Loucy (cell line): ENCODE results near the gene ZCCHC3.

Experiments used
- H2AFZ ChIP-seq: fragments of 200-600 bp; sonication (generic); 2 replicates; pipeline ENCODE4 v1.6.0; 2016; ENCODE audit warnings: antibody characterized with exemption, mild to moderate bottlenecking, low read length, moderate library complexity
- H3F3A ChIP-seq: fragments of 200-600 bp; 2 replicates; pipeline ENCODE4 v1.6.0; 2016; ENCODE audit warnings: antibody characterized with exemption, low read depth, mild to moderate bottlenecking
- H3K27me3 ChIP-seq: fragments of 200-600 bp; sonication (generic); 2 replicates; pipeline ENCODE4 v1.6.1; 2014; ENCODE audit warnings: low read length, mild to moderate bottlenecking; ENCODE audit not compliant: insufficient read depth, poor library complexity, severe bottlenecking
- H3K36me3 ChIP-seq: fragments of 200-600 bp; sonication (generic); 2 replicates; pipeline ENCODE4 v1.6.1; 2016; ENCODE audit warnings: low read length; ENCODE audit not compliant: insufficient read depth
- H3K4me1 ChIP-seq: fragments of 200-600 bp; sonication (generic); 2 replicates; pipeline ENCODE4 v1.5.1; 2014; ENCODE audit warnings: low read length, mild to moderate bottlenecking; ENCODE audit not compliant: insufficient read depth, poor library complexity, severe bottlenecking
- H3K4me2 ChIP-seq: fragments of 200-600 bp; sonication (generic); 2 replicates; pipeline ENCODE4 v1.6.0; 2014; ENCODE audit warnings: antibody characterized with exemption, low read length, low read depth, mild to moderate bottlenecking; ENCODE audit not compliant: poor library complexity, severe bottlenecking
- H3K4me3 ChIP-seq: fragments of 200-600 bp; sonication (generic); 2 replicates; pipeline ENCODE4 v1.5.1; 2014; ENCODE audit warnings: low read length, mild to moderate bottlenecking, mixed read lengths; ENCODE audit not compliant: poor library complexity, severe bottlenecking
- H3K79me2 ChIP-seq: fragments of 200-600 bp; sonication (generic); 2 replicates; pipeline ENCODE4 v1.6.1; 2014; ENCODE audit warnings: low read length; ENCODE audit not compliant: insufficient read depth
- H3K9ac ChIP-seq: fragments of 200-600 bp; sonication (generic); 2 replicates; pipeline ENCODE4 v1.6.0; 2014; ENCODE audit warnings: mild to moderate bottlenecking, low read depth, low read length, moderate library complexity; ENCODE audit not compliant: poor library complexity, severe bottlenecking
- H3K9me2 ChIP-seq: fragments of 200-600 bp; sonication (generic); replicated peaks from 2 replicates; pipeline ENCODE4 v1.6.1; 2016; ENCODE audit warnings: low read depth, low read length, mixed read lengths
- H3K9me3 ChIP-seq: fragments of 200-600 bp; sonication (generic); 2 replicates; pipeline ENCODE4 v1.6.1; 2014; ENCODE audit warnings: mild to moderate bottlenecking, antibody characterized with exemption, low read length, low read depth; ENCODE audit not compliant: insufficient read depth
- H4K20me1 ChIP-seq: fragments of 200-600 bp; sonication (generic); 2 replicates; pipeline ENCODE4 v1.6.0; 2014; ENCODE audit warnings: antibody characterized with exemption, low read length, mild to moderate bottlenecking; ENCODE audit not compliant: insufficient read depth, poor library complexity, severe bottlenecking
- CTCF ChIP-seq: fragments of 200-600 bp; sonication (generic); conservative IDR thresholded peaks from 2 replicates; pipeline ENCODE4 v1.5.1; 2014; ENCODE audit warnings: mild to moderate bottlenecking, antibody characterized with exemption, low read length
- EZH2phosphoT487 ChIP-seq: fragments of 200-600 bp; IDR thresholded peaks from 2 replicates; pipeline ENCODE4 v1.6.1; 2018; ENCODE audit warnings: antibody characterized with exemption, mild to moderate bottlenecking, moderate library complexity, borderline replicate concordance

ZCCHC3 gene

DNA sequence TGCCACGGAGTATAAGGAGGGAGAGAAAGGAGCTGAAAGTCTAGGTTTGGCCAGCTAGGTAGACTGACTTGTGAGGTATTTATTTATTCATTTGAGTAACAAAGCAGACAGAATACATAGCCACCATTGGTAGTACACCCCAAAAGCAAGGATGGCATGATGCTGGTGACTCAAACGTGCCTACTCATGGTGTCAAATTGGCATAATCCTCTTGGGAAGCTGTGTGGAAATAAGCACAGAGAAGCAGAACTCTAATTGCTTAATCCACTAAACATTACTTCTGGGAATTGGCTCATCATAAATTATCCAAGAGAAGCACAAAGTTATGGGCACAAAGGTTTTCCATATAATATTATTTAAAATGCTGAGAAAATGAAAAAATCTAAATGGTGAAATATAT, 37.4 kb upstream of the ZCCHC3 start:
- H3K9ac ChIP-seq = no peak overlapping the region
- no peak overlapping the region for H2AFZ ChIP-seq
- no peaks in the 10 kb centered on the region for H4K20me1 ChIP-seq
- H3K79me2 ChIP-seq = no peaks in the 10 kb centered on the region
- H3K4me1 ChIP-seq = peaks cover 16% of the 10 kb centered on the region
- no peaks in the 10 kb centered on the region for H3K9me3 ChIP-seq
- no peak overlapping the region for H3K4me2 ChIP-seq
- H3K4me3 ChIP-seq = no peak overlapping the region
- no peaks in the 10 kb centered on the region for H3K36me3 ChIP-seq
- H3K9me2 ChIP-seq = no peaks in the 10 kb centered on the region
- H3F3A ChIP-seq = no peaks in the 10 kb centered on the region
- TF ChIP-seq CTCF (no peak), EZH2phosphoT487 (no peak)
- H3K27me3 ChIP-seq = no peaks in the 10 kb centered on the region

DNA sequence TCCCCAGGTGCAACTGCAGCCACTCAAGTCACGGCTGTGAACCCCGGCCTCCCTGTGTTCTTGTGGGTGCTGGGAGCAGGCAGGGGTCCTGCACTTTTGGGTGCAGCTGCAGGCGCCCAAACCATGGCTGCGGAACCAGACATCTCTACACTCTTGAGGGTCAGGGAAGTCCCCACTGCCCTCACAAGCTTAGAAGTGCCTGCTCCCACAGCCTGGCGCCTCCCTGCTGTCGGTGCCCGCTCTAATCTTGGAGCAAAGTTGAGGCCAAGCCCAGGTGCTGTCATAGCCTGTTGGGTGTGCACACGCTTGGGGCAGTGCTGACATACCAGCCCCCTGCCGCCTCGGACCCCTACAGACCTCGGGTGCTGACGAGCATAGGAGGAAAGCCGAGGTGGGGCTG, 33.7 kb upstream of the ZCCHC3 start:
- no peak for TF ChIP-seq CTCF
- TF ChIP-seq EZH2phosphoT487 = no peak
- no peak overlapping the region for H3K4me3 ChIP-seq
- H3K9me2 ChIP-seq = no peaks in the 10 kb centered on the region
- no peaks in the 10 kb centered on the region for H3F3A ChIP-seq
- H2AFZ ChIP-seq = no peak overlapping the region
- no peaks in the 10 kb centered on the region for H4K20me1 ChIP-seq
- H3K79me2 ChIP-seq = no peaks in the 10 kb centered on the region
- H3K4me1 ChIP-seq = peaks cover 16% of the 10 kb centered on the region
- no peaks in the 10 kb centered on the region for H3K27me3 ChIP-seq
- no peak overlapping the region for H3K9ac ChIP-seq
- H3K4me2 ChIP-seq = no peak overlapping the region
- H3K36me3 ChIP-seq = no peaks in the 10 kb centered on the region
- no peaks in the 10 kb centered on the region for H3K9me3 ChIP-seq

DNA sequence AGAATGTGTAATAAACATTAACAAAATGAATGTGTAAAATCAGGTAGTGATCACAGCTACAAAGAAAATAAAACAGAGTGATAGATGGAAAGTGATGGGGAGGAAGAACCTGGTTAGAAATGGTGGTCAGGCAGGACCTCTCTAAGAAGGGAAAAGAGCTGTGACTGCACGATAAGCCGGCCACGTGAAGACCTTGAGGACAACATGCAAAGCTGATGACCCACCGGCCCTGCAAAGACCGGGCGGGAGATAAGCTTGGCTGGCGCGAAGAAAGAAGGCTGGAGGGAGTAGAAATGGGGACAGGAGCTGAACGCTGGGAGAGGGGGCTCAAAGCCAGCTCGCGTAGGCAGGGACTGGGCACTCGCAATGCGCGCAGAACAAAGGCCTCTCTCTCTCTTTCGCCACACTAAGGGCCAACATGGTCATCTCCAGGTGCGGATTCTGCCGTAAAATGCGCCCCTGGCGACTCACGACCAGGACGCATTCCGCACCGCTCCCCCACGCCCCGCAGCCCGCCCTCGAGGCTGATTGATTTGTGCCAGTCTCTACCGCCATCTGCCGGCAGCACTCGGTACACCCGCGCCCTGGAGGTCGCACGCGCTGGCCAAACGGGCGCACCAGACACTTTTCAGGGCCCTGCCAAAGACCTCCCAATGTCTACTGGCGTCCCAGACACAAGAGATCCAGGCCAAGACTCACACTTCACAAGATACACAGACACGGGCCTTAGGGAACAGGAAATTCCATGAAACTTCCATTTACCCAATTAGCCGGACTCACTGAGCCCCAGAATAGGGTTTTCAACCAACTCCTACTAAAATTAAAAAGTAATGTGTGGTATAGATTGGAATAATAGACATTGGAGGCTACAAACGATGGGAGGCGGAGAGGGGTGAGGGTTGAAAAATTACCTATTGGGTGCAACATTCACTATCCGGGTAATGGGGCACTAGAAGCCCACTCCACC, 30.5 kb upstream of the ZCCHC3 start:
- Histone ChIP-seq H3K27me3 (no peaks in the 10 kb centered on the region), H2AFZ (peak overlapping the region; percentile 93), H3K9me3 (no peaks in the 10 kb centered on the region), H3F3A (no peaks in the 10 kb centered on the region), H3K36me3 (no peaks in the 10 kb centered on the region), H3K9me2 (no peaks in the 10 kb centered on the region), H3K9ac (peak overlapping the region; percentile 30), H3K79me2 (no peaks in the 10 kb centered on the region), H3K4me1 (peaks cover 8% of the 10 kb centered on the region), H3K4me2 (peak overlapping the region; percentile 64), H4K20me1 (no peaks in the 10 kb centered on the region), H3K4me3 (peak overlapping the region; percentile 65)
- TF ChIP-seq CTCF (peak; percentile 92), EZH2phosphoT487 (no peak)
